HL-60 (cell line): ENCODE results near the gene FBLN7.

Source experiments
- GABPA ChIP-seq: IDR thresholded peaks from 2 replicates; pipeline ENCODE4 v1.6.1; 2012; ENCODE audit warnings: low read depth
- POLR2AphosphoS5 ChIP-seq: IDR thresholded peaks from 2 replicates; pipeline ENCODE4 v1.6.1; 2012; ENCODE audit warnings: low read depth
- REST ChIP-seq: IDR thresholded peaks from 2 replicates; pipeline ENCODE4 v1.6.1; 2012; ENCODE audit warnings: low read depth; ENCODE audit not compliant: insufficient replicate concordance
- TF ChIP-seq, protein P1 (sequence below): IDR thresholded peaks from one replicate; pipeline ENCODE4 v1.5.1; 2011; ENCODE audit warnings: low read length, control low read depth, inconsistent platforms; ENCODE audit not compliant: insufficient read depth

DNA sequence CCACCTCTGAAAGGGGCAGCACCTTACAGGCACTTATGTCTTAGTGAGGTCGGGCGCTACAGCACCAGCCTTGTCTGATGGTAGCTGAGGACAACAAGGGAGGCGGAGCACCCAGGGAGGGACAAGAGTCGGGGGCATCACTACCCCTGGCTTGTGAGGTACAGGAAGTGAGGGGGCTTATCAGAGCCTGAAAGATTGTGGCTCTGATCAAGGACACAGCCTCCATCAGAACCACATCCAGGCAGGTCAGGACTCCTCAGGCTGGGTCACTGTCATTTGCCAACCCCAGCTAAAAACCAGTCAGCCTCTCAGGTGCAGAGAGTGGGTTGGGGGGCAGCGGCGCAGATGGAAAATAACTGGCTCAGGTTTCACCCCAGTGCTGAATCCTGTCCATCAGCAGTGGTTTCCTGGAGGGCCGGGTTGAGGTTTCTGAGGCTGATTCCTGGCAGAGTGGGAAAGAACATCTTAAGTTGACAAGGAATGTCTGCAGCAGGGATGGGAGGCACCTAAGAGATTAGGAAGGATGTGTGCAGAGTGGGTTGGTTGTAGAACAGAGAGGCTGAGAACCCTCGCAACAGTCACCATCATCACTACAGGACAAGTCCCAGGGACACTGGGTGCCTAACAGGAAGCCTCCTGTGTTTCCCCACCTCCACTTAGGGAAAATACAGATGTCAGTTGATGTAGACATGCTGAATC, 45.3 kb downstream of the FBLN7 start:
- TF ChIP-seq, protein P1, sequence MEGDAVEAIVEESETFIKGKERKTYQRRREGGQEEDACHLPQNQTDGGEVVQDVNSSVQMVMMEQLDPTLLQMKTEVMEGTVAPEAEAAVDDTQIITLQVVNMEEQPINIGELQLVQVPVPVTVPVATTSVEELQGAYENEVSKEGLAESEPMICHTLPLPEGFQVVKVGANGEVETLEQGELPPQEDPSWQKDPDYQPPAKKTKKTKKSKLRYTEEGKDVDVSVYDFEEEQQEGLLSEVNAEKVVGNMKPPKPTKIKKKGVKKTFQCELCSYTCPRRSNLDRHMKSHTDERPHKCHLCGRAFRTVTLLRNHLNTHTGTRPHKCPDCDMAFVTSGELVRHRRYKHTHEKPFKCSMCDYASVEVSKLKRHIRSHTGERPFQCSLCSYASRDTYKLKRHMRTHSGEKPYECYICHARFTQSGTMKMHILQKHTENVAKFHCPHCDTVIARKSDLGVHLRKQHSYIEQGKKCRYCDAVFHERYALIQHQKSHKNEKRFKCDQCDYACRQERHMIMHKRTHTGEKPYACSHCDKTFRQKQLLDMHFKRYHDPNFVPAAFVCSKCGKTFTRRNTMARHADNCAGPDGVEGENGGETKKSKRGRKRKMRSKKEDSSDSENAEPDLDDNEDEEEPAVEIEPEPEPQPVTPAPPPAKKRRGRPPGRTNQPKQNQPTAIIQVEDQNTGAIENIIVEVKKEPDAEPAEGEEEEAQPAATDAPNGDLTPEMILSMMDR = no peak
- TF ChIP-seq POLR2AphosphoS5 (no peak), GABPA (no peak), REST (no peak)
